Spleen (tissue), 11 donors: ENCODE data around the gene ADAMTSL3. TPM values are rescaled to one million over a fixed set of nuclear protein-coding genes. Genes with fewer than 3 reads are reported as not detected.

Experiments
- DNase-seq: peaks from one replicate; pipeline ENCODE4 v3.0.0-alpha.2; 2020
- H3K27ac ChIP-seq, 8 donors: fragments of 200-600 bp; sonication (generic) in 7 of 8; 1 replicate in 4 of 8; 2 replicates in 4 of 8; pipeline versions ENCODE4 v1.5.0 to v1.8.0; 2016 to 2021; ENCODE audit warnings: inconsistent platforms in 4 of 8, mild to moderate bottlenecking in 4 of 8, moderate library complexity in 1 of 8
- H3K27me3 ChIP-seq, 7 donors: fragments of 200-600 bp; sonication (generic) in 6 of 7; replicated peaks in 1 of 7; 1 replicate in 4 of 7; 2 replicates in 3 of 7; pipeline versions ENCODE4 v1.5.0 to v1.8.0; 2016 to 2021; ENCODE audit warnings: inconsistent platforms in 3 of 7, mild to moderate bottlenecking in 1 of 7
- H3K36me3 ChIP-seq, 6 donors: fragments of 200-600 bp; sonication (generic) in 5 of 6; 1 replicate in 4 of 6; 2 replicates in 2 of 6; pipeline versions ENCODE4 v1.5.0 to v1.8.0; 2016 to 2021; ENCODE audit warnings: inconsistent platforms in 2 of 6
- H3K4me1 ChIP-seq, 6 donors: fragments of 200-600 bp; sonication (generic) in 5 of 6; 1 replicate in 3 of 6; 2 replicates in 3 of 6; pipeline versions ENCODE4 v1.5.0 to v1.8.0; 2016 to 2021; ENCODE audit warnings: inconsistent platforms in 3 of 6
- H3K4me3 ChIP-seq, 8 donors: fragments of 200-600 bp; sonication (generic) in 7 of 8; 1 replicate in 4 of 8; 2 replicates in 4 of 8; pipeline versions ENCODE4 v1.5.0 to v1.8.0; 2016 to 2021; ENCODE audit warnings: inconsistent platforms in 4 of 8, mild to moderate bottlenecking in 4 of 8, moderate library complexity in 2 of 8
- H3K9me3 ChIP-seq, 8 donors: fragments of 200-600 bp; sonication (generic) in 7 of 8; 1 replicate in 4 of 8; 2 replicates in 4 of 8; pipeline versions ENCODE4 v1.5.0 to v1.8.0; 2016 to 2021; ENCODE audit warnings: inconsistent platforms in 4 of 8
- CTCF ChIP-seq, 11 experiments: fragments of 200-600 bp in 7 of 11; fragments of 450-650 bp in 4 of 11; sonication (generic) in 4 of 11; IDR thresholded peaks in 8 of 11; conservative IDR thresholded peaks in 3 of 11; 1 replicate in 7 of 11; 2 replicates in 4 of 11; pipeline versions ENCODE4 v1.4.0 to v1.8.0; 2016 to 2021; ENCODE audit warnings: antibody characterized with exemption in 11 of 11, inconsistent platforms in 4 of 11, mild to moderate bottlenecking in 1 of 11
- POLR2A ChIP-seq, 3 donors: fragments of 450-650 bp; IDR thresholded peaks; one replicate each; pipeline ENCODE4 v1.5.1; 2017; ENCODE audit warnings: antibody characterized with exemption in 3 of 3, mild to moderate bottlenecking in 1 of 3
- POLR2AphosphoS5 ChIP-seq, 3 donors: sonication (generic); formaldehyde crosslinking; IDR thresholded peaks; one replicate each; pipeline ENCODE4 v1.5.1; 2017; ENCODE audit warnings: antibody characterized with exemption in 3 of 3
- WGBS, 5 donors: extraction: QIAGEN DNeasy Blood & Tissue Kit in 3 of 5; methylation state at CpG; one replicate each; pipeline versions ENCODE4 v1.1.5 to v1.1.7; 2013 to 2018; 5-methylcytosine and 5-hydroxymethylcytosine counted together
- intact Hi-C: fragments of 100-400 bp; cut with DNase I; formaldehyde crosslinking; loops from one replicate; pipeline ENCODE4 v1.15.0; 2023; ENCODE audit warnings: low total_unique reads
- polyA plus RNA-seq, 3 donors: library from polyadenylated mRNA; stranded (reverse); fragments of 200-250 nt; gene quantifications; one replicate each; pipeline ENCODE4 v1.2.1, GENCODE V29; 2013
- total RNA-seq, 7 donors: library from RNA; depleted of rRNA in 3 of 7; stranded (reverse); fragments of >200 nt in 3 of 7; fragmentation: NEBNext Ultra II Directional in 4 of 7; extraction: Animal tissue kit (Norgen Biotek cat#: 25700) in 4 of 7; gene quantifications; one replicate each; pipeline versions ENCODE4 v1.1.0 to v1.2.1, GENCODE V29; 2016 to 2021
- donor health status: healthy with polysubstance abuse.
- donor health status: DM: no; HTN: no; CAD: no; lungs with moderate emphysema.
- donor health status: DM: no; HTN: no; CAD: no.
- donor health status: Bipolar disorder and iron deficiency.
- donor health status: healthy.
- donor health status: DM: no; HTN: no; CAD: no.
- donor health status: DM: yes; HTN: yes; CAD: no.

ADAMTSL3 gene
- total and polyA plus RNA-seq, 10 donors, result 0.09 to 5.7 (median 2.9) TPM

GRCh38 chr15:83991163-83991562, 337.2 kb downstream of the ADAMTSL3 start:
- Histone ChIP-seq H3K36me3 (no peaks in the 10 kb centered on the region), H3K27ac (no peak overlapping the region), H3K27me3 (no peaks in the 10 kb centered on the region), H3K9me3 (no peaks in the 10 kb centered on the region), H3K4me3 (no peak overlapping the region), H3K4me1 (no peaks in the 10 kb centered on the region)
- intact Hi-C loops, result no loop called here
- 82 to 90% (median 85%) methylated on average over 5 of the region's 5 CpGs for WGBS, 5 donors
- no peak for DNase-seq
- TF ChIP-seq POLR2A (IDR thresholded peaks at IDR 0.05), result no peak
- no peak for TF ChIP-seq POLR2AphosphoS5 (IDR thresholded peaks at IDR 0.05)
- TF ChIP-seq CTCF (IDR thresholded peaks at IDR 0.05 in 8 of 11, conservative IDR thresholded peaks at IDR 0.05 in 3 of 11), result no peak

- no peaks in the 10 kb centered on the region for H3K4me1 ChIP-seq
- peak overlapping the region in 1 of 8 donors; percentile 43 for H3K27ac ChIP-seq
- DNase-seq, result no peak
- no peaks in the 10 kb centered on the region for H3K27me3 ChIP-seq
- intact Hi-C loops, result no loop called here
- H3K36me3 ChIP-seq, result no peaks in the 10 kb centered on the region
- WGBS, 5 donors, result 71 to 90% (median 82%) methylated on average over 3 of the region's 3 CpGs
- TF ChIP-seq POLR2AphosphoS5 (IDR thresholded peaks at IDR 0.05) (no peak), POLR2A (IDR thresholded peaks at IDR 0.05) (no peak), CTCF (IDR thresholded peaks at IDR 0.05 in 8 of 11, conservative IDR thresholded peaks at IDR 0.05 in 3 of 11) (no peak)
- no peaks in the 10 kb centered on the region for H3K9me3 ChIP-seq
- no peak overlapping the region for H3K4me3 ChIP-seq
Measured at GRCh38 chr15:83992324-83993031, 338.6 kb downstream of the ADAMTSL3 start.

- no peak for DNase-seq
- no peak overlapping the region for H3K27ac ChIP-seq
- 76 to 89% (median 86%) methylated on average over 2 of the region's 2 CpGs for WGBS, 5 donors
- H3K4me3 ChIP-seq, result no peak overlapping the region
- no peaks in the 10 kb centered on the region for H3K9me3 ChIP-seq
- H3K36me3 ChIP-seq, result no peaks in the 10 kb centered on the region
- no peaks in the 10 kb centered on the region for H3K4me1 ChIP-seq
- intact Hi-C loops, result no loop called here
- no peaks in the 10 kb centered on the region for H3K27me3 ChIP-seq
- no peak for TF ChIP-seq POLR2AphosphoS5 (IDR thresholded peaks at IDR 0.05)
- TF ChIP-seq POLR2A (IDR thresholded peaks at IDR 0.05), result no peak
- TF ChIP-seq CTCF (IDR thresholded peaks at IDR 0.05 in 8 of 11, conservative IDR thresholded peaks at IDR 0.05 in 3 of 11), result no peak
Measured at GRCh38 chr15:83993591-83993990, 339.7 kb downstream of the ADAMTSL3 start.

- Histone ChIP-seq H3K4me3 (no peak overlapping the region), H3K27ac (no peak overlapping the region), H3K36me3 (no peaks in the 10 kb centered on the region), H3K9me3 (no peaks in the 10 kb centered on the region), H3K4me1 (no peaks in the 10 kb centered on the region), H3K27me3 (peaks cover 0 to 4% (median 0%) of the 10 kb centered on the region in 7 donors)
- DNase-seq, result no peak
- no peak for TF ChIP-seq POLR2AphosphoS5 (IDR thresholded peaks at IDR 0.05)
- no peak for TF ChIP-seq CTCF (IDR thresholded peaks at IDR 0.05 in 8 of 11, conservative IDR thresholded peaks at IDR 0.05 in 3 of 11)
- 87 to 98% (median 92%) methylated on average over 2 of the region's 2 CpGs for WGBS, 5 donors
- intact Hi-C loops, result no loop called here
Measured at GRCh38 chr15:83998486-83998885, 344.6 kb downstream of the ADAMTSL3 start.
